HG03354 (cell line): ENCODE results near the gene PPP1CC.
"Not testable (repeated sequence)": the region's sequence is repeated elsewhere in the genome, so short reads cannot be mapped to it uniquely, and the experiment has no call there.

Experiments used
- ATAC-seq: cut with Tn5 transposase; IDR thresholded peaks from one replicate; pipeline ENCODE4 v1.9.1; 2021; ENCODE audit warnings: mild to moderate bottlenecking; ENCODE audit not compliant: unreplicated experiment, poor library complexity, severe bottlenecking

PPP1CC gene

DNA sequence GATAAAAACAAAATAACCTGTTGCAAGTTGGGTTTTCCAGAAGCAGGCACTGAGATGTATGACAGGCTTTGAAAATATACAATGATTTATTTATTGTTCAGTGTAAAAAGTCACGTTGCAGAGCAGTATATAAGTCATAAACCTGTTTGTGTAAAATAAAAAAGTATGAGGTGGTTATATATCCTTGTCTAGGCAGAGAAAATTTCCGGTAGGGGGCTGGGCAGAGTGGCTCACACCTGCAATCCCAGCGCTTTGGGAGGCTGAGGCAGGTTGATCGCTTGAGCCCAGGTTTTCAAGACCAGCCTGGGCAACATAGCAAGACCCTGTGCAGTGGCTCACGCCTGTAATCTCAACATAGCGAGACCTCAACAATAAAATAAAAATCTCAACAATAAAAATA is 16.2 kb upstream of the PPP1CC start:
- ATAC-seq = no peak

DNA sequence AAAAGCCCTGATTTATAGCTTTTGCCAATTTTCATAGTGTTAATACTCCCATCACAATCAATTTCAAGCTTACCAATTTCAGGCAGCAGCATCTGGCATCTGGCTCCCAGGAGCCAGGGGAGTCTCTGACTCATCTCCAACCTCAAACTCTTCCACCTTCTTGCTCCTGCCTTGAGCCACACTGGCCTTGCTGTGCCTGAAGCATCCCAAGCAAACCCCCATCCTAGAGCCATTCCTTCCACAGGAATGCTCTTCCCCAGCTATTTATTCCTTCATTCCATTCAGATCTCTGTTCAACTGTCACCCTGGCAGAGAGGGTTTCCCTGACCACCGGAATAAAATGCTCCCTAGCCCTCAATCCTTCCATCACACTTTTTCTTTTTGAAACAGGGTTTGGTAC is 13.9 kb upstream of the PPP1CC start:
- ATAC-seq = no peak

DNA sequence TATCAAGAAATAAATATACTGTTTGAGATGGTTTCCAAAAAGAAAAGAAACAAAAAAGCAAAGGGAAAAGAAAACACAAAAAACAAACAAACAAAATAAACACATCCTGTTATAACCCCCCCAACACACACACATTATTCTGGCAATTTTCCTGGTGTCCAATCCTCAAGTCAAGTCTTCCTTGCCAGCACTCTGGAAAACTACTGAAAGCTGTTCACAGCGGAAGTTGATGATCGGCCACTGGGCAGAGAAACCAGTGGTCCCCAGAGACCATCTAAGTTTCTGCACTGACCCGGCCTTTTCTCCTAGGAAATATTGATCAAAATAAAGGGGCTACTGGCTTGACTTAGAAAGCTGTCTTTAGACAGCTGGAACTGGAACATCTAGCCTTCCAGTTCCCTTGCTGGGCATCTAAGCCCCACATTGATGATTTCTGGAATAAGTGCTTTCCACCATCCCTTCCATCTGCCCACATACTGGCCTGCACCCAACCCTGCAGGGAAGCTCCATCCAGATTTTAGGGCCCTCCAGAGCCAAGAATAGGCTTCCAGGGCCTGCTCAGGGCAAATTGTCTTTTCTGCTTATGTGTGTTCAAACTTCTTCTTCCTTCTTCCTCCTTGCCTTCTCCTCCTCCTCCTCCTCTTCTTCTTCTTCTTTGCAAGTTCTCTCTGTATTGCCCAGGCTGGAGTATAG is 11.6 kb upstream of the PPP1CC start:
- no peak for ATAC-seq

DNA sequence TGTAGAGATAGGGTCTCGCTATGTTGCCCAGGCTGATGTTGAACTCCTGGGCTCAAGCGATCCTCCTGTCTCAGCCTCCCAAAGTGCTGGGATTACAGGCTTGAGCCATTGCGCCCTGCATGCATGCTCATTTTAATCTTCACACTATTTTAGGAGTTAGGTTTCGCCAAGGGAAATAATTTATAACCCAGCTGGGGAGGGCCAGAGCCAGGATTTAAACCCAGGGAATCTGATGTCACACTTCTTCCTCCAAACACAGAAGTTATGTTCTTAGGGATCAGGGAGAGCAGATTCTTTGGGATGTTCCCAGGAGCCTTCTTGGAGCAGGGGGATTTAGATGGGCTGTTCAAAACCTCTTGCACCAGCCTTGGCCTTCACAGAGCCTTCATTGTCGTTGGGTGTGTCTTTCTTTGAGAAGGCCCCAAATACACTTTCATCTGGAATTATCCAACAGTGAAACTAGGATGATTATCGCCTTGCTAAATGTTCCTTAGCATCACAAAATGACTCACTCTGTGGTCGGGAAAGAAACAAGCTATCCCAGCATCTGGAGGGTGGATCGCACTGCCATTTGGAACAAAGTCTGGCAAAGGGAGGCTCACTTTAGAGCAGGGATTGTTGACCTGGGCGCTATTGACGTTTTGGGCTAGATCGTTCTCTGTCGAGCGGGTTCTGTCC is 8.2 kb upstream of the PPP1CC start:
- no peak for ATAC-seq

DNA sequence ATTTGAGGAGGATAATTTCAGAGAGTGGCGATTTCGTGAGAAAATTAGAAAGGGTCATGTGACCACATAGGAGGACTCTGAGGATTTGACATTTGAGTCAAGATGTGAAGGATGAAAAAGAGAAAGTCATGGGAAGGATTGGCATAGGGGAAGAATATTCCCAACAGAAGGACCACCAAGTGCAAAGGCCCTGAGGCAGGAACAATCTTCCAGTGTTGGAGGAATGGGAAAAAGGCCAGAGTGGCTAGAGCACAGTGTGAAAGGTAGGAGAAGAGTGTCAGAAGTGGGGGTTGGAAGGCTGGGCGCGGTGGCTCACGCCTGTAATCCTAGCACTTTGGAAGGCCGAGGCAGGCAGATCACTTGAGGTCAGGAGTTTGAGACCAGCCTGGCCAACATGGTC is 3.9 kb upstream of the PPP1CC start:
- ATAC-seq = no peak

DNA sequence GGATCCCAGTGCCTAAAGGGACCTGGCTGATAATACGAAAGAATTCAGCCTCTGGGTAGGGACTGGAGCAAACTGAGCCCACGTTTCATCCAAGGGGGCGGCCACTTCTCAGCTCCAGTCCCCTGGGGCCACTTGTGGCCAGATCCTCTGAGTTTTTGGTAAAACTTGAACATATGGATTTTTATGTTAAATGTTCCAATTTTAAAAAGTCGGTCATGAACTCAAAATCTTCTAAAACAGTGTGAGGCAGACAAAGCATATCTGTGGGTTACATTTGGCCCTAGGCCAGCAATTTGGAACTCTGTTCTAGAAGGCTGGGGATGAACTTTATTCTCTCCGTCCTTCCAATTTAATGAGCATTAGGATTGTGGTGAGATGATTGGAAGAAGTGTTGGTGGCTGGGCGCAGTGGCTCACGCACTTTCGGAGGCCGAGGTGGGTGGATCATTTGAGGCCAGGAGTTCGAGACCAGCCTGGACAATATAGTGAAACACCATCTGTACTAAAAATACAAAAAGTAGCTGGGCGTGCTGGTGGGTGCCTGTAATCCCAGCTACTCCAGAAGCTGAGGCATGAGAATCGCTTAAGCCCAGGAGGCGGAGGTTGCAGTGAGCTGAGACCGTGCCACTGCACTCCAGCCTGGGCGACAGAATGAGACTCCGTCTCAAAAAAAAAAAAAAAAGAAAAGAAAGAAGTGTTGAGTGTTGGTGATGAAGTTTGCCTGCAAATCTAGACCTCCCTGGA is 3.0 kb upstream of the PPP1CC start:
- no peak for ATAC-seq

DNA sequence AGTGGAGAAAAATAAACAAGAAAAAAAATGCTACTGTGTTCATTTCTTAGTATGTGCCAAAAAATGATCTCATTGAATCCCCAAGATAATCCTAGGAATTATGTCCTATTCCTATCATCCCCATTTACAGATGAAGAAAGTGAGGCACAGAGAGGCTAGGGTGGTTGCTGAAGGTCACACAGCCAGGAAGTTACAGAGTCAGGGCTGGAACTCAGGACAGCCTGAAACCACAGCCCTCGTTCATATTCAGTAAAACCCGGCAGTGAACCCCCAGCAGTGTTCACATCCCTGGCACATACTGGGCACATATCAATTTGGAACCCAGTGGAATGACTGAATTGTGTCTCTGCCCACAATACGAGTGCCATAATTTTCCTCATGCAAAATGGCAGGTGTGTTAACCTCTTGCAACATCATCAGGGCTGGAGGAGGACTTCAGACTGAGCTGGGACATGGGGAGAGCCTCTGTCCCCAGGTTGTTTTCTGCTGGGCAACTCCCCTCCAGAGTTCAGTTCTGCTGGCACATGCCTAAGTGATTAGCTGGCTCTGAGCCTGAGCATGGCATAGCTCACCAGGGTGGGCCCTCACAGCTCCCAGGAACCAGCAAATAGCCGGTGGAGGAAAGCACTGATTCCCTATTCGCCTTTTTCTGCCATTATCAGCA is 2.0 kb upstream of the PPP1CC start:
- no peak for ATAC-seq

DNA sequence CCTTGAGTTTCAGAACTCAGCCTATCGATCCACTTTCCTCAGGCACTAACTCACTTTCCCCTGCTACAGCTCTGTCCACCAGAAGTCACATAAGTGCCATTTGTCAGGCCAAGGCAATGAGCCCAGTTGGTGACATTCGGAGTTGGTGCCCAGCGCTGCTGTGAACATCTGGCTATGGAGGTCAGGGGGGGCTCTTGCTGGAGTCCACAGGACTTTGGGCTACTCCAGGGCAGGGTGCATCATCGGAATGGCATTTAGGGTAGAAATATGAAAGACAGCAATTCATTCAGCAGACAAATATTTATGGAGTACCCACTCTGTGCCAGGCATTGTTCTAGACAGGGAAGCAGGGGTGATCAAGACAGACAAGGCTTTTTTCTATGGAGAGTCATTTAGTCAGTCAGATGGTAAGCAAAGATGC is 1.5 kb upstream of the PPP1CC start:
- ATAC-seq = no peak

DNA sequence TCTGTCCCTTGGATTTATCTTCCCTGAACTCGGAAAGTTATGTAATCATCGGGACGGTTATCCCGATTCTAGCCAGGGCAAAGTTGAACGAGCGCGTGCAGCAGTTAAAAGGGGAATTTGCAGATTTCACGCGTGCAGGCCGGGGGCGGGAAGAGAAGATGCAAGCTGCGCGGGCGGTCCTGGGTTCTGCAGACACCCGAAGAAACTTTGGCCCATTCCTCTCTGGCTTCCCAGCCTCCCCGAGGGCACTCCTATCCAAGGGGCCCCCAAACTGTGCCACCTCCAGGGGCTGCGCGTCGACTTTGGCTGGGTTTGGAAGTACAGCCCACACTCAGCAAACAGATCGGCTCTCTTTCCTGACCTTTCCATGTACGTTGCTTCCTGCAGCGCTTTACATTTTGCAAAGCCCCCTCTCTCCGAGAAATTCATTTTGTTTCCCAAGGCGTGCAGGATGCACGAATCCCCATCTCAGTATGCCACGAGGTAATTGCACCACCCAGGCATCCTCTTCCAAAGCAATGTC is 941 bp upstream of the PPP1CC start:
- no peak for ATAC-seq

DNA sequence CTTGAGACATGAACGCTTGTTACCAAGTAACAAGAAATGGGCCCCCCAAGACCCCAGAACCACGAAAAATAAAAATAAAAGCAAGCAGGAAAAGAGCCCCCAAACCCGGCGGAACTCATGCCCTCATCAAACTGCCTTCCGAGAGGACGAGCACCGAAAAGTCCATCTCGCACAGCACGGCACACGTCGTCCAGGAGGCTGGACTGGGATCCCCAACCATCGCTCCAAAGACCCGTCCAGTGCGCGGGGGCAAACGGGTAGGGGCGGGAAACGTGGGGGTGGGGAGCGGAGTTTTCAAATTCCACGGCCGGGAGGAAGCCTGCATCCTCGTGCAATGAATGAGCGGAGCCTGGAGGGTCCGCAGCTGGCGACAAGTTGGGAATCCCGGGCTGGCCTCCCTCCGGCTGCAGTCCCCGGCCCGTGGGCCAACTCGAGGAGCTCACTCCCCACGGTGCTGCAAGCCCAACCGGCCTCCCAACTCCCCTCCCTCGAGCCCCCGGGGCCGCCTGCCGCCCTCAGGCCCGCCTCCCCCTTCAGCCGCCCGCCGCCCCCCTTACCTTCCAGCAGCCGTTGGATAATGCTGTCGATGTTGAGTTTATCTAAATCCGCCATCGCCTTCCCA is 484 bp downstream of the PPP1CC start:
- peak; percentile 28 for ATAC-seq

DNA sequence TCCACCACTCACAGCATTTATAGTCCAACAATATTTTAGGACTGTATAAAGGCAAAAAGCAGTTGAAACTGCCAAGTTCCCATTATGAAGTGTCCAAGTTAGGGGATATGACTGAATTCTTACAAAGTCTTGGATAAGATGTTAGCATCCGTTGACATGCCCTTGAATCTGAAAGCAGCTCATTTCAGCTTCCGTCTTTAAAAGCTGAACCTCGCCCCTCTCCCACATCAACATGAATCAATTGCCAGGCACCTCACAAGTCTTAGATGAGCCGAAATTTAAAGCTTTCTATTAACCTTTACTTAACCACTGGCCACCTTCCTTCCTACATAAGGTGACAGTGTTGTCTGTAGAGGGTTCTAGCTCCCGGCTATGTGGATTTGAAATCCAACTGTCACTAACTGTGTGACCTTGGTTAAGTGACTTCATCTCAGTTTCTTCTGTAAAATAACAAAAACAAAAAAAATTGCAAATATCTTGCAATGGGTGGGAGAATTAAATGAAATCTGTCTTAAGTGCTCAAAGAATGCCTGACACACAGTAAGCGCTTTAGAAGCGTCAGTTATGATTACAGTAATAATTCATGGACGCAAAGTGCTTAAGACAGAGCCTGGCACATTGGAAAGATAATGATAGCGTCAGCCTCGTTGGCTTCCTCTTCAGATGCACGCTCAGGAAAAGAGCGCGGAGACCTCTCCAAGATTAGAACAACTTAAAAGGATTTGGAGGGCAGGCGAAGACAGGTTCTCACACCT is 1.2 kb downstream of the PPP1CC start:
- ATAC-seq = no peak

DNA sequence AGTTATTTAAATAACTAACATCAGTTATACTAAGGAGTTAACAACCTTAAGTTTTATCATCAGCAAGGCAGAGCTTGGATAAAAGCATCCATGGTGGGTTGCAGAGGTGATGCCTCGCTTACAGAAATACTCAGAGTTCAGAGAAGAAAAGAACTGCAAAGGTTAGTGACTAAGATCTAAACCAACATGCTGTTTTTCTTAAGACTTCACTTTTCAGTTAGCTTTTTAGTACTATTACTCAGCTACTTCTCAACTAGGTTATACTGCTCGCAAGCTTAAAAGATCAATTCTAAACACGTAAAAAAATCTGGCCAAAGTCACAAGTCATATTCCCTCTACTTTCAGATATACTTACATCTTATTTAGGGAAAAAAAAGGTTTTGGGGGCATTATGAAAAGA is 2.8 kb downstream of the PPP1CC start:
- no peak for ATAC-seq

DNA sequence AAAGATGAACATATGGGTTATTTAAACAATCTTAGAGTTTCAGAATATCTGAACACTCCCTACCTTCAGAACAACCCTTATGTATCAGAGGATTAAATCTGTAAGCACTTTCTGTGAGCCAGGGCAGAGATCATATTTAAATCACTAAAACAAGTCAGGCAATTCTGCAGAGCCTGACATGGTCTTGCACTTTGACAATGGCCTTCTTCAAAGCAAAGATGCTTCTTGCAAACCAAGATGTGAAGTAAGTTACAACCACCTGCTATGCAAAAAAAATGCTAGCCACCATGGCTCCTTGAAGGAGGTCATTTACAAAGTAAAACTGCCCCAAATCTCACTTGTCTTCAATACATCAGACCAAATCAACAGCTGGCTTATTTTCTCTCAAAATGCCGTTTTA is 3.2 kb downstream of the PPP1CC start:
- no peak for ATAC-seq

DNA sequence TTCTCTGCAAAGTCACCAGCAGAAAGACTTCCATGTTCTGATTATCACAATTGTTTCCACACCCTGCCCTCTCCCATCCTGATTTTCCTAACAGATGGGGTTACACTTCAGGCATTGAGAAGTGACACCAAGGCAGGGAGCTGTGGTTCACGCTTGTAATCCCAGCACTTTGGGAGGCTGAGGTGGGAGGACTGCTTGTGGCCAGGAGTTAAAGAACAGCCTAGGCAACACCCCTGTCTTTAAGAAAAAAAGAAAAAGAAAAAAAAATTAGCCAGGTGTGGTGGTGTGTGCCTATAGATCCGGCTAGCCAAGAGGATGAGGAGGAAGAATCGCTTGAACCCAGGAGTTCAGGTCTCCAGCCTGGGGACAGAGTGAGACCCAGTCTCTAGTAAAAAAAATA is 5.2 kb downstream of the PPP1CC start:
- no peak for ATAC-seq

DNA sequence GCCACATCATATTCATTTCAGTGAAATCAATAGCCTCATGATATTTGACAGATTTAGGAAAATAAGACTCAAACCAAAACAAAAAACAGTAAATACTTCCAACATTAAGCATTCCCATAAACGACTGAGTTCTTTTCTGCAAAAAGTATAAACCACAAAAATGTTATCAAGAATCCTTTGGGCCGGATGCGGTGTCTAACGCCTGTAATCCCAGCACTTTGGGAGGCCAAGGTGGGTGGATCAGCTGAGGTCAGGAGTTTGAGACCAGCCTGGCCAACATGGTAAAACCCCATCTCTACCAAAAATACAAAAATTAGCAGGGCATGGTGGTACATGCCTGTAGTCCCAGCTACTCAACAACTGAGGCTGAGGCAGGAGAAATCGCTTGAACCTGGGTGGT is 5.7 kb downstream of the PPP1CC start:
- not testable (repeated sequence) for ATAC-seq

DNA sequence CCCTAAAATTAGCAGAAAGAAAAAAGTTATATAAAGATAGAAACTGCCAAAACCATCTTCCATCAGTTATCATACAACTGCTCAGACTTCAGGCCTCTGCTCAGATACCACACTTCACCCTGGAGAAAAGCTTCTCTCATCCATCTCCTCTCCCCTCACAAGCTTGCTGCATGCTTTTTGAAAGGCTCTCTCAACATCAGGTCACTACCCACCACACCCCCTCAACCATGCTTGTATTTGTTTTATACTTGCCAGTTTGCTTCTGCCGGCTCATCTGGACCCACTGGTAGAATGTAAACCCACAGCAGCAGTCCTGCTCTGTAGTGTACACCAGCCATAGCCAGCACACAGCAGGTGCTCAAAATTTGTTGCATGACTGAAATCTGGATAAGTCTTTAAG is 8.8 kb downstream of the PPP1CC start:
- no peak for ATAC-seq

DNA sequence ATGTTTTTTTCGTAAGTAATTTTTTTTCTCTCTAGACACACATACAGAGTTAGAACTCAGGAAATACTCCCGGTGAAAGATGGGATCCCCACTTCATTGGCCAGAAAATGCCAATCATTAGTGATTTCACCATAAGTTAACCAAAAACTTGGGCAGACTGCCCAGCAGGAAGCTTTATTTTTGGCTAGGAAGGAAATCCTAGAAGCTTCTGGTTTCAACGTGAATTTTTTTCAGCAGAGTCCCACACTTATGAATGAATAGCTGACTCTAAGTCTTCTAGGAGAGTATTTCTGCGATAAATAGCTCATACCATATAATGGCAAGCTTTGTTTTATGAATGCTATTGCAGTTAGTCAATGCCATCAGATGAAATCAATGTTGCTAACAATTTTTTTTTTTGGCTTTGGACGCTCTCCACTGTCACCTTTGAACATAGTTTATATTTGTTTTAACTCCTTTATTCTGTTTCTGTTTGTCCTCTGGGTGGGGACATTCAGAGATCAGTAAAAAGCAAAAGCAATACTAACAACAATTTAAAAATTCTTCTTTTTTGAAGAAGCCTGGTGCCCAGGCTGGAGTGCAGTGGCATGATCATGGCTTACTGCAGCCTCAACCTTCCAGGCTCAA is 9.5 kb downstream of the PPP1CC start:
- ATAC-seq = no peak

DNA sequence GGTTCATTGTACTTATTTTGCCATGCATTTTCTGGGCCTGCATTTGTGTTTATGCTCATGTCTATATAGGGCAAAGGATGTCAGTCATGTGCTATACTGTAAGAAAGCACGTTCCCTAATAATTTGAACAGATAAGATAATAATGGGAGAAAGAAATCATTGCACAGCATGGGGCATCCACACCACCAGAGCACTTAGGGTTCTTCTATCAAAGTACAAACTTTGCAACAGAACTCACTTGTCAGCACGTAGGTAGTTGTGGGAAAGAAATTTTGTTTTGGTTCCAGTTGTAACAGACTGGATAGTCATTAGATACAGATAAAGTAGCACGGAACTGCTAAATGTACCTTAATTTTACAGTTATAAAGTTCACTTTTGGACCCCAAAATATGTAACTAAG is 10.1 kb downstream of the PPP1CC start:
- ATAC-seq = no peak

DNA sequence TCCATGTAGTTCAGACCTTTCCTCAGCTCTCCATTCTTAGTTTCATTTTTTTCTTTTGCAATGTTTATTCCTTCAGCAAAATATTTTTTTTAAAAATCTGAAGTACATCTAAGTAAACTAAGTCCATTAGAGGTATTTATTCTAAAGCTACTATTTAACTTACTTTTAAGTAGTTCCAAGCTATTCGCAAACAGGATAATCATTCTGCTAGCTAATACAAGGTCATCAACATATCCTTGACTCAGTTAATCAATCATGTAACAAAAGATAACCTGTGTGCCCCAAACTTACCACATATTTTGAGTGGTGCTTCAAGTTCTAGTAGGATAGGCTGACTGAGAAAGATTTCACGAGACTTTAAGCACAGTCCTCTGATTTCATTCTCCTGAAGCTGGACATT is 11.2 kb downstream of the PPP1CC start:
- no peak for ATAC-seq
